GM19468 (cell line): ENCODE results near the gene DICER1.

Experiments used
- ATAC-seq: cut with Tn5 transposase; IDR thresholded peaks from one replicate; pipeline ENCODE4 v1.9.1; 2021; ENCODE audit warnings: mild to moderate bottlenecking, moderate library complexity, moderate number of reproducible peaks; ENCODE audit not compliant: unreplicated experiment; ENCODE audit errors: extremely low read depth

DICER1 gene

GRCh38 chr14:95064256-95064655, 93.1 kb downstream of the DICER1 start:
- no peak for ATAC-seq

GRCh38 chr14:95063391-95063790, 93.9 kb downstream of the DICER1 start:
- no peak for ATAC-seq

GRCh38 chr14:95062946-95063345, 94.4 kb downstream of the DICER1 start:
- ATAC-seq: no peak

- ATAC-seq: no peak
Measured at GRCh38 chr14:95062220-95062619, 95.1 kb downstream of the DICER1 start.

GRCh38 chr14:95061317-95062093, 95.8 kb downstream of the DICER1 start:
- no peak for ATAC-seq

GRCh38 chr14:95059126-95059525, 98.2 kb downstream of the DICER1 start:
- ATAC-seq: no peak

GRCh38 chr14:95058491-95058890, 98.8 kb downstream of the DICER1 start:
- ATAC-seq: no peak

GRCh38 chr14:95057851-95058250, 99.5 kb downstream of the DICER1 start:
- no peak for ATAC-seq

- no peak for ATAC-seq
Measured at GRCh38 chr14:95057147-95057546, 100.2 kb downstream of the DICER1 start.

- ATAC-seq: no peak
Measured at GRCh38 chr14:95056476-95056875, 100.9 kb downstream of the DICER1 start.

- no peak for ATAC-seq
Measured at GRCh38 chr14:95055318-95055717, 102.0 kb downstream of the DICER1 start.

GRCh38 chr14:95054346-95055280, 102.7 kb downstream of the DICER1 start:
- no peak for ATAC-seq

- ATAC-seq: no peak
Measured at GRCh38 chr14:95052016-95052585, 105.2 kb downstream of the DICER1 start.

- no peak for ATAC-seq
Measured at GRCh38 chr14:95049952-95050351, 107.4 kb downstream of the DICER1 start.

- ATAC-seq: no peak
Measured at GRCh38 chr14:95048771-95049312, 108.5 kb downstream of the DICER1 start.

- ATAC-seq: no peak
Measured at GRCh38 chr14:95047754-95048153, 109.6 kb downstream of the DICER1 start.

- no peak for ATAC-seq
Measured at GRCh38 chr14:95046711-95047681, 110.3 kb downstream of the DICER1 start.

- ATAC-seq: no peak
Measured at GRCh38 chr14:95045836-95046430, 111.4 kb downstream of the DICER1 start.

- ATAC-seq: no peak
Measured at GRCh38 chr14:95045106-95045701, 112.1 kb downstream of the DICER1 start.
